ENCODE results near the gene ARHGAP24. TPM values are rescaled to one million over a fixed set of nuclear protein-coding genes. Genes with fewer than 3 reads are reported as not detected.

ARHGAP24 gene
- total and polyA plus RNA-seq, 2 of the 13 experiments (the other 11 are each of a cell fraction or from before 2014, with no cell fraction given), result 0.07 to 0.55 TPM

DNA sequence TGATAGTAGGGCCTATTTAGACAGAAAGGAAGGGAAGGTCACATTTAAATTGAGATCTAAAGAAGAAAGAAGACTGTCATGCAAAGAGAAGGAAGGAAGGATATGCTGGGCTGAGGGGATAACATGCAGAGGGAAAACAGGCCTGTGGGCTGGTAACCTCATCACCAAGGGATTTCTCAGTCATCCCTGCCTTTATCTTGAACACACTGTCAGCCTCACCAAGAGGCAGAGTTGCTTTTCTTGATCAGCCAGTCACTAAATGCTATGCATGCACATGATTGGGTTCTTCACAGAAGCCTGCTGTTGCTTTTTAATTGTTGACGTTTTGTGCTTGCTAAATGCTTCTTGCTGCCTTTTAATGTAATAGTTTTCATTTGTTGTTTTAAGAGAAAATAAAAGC, 113.0 kb downstream of the ARHGAP24 start (continued):
- TF ChIP-seq, protein P1, sequence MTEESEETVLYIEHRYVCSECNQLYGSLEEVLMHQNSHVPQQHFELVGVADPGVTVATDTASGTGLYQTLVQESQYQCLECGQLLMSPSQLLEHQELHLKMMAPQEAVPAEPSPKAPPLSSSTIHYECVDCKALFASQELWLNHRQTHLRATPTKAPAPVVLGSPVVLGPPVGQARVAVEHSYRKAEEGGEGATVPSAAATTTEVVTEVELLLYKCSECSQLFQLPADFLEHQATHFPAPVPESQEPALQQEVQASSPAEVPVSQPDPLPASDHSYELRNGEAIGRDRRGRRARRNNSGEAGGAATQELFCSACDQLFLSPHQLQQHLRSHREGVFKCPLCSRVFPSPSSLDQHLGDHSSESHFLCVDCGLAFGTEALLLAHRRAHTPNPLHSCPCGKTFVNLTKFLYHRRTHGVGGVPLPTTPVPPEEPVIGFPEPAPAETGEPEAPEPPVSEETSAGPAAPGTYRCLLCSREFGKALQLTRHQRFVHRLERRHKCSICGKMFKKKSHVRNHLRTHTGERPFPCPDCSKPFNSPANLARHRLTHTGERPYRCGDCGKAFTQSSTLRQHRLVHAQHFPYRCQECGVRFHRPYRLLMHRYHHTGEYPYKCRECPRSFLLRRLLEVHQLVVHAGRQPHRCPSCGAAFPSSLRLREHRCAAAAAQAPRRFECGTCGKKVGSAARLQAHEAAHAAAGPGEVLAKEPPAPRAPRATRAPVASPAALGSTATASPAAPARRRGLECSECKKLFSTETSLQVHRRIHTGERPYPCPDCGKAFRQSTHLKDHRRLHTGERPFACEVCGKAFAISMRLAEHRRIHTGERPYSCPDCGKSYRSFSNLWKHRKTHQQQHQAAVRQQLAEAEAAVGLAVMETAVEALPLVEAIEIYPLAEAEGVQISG (CRISPR knock-in tag; IDR thresholded peaks at IDR 0.05), result no peak
- TF ChIP-seq IRX3 (CRISPR knock-in tag; IDR thresholded peaks at IDR 0.05; ENCODE audit: borderline replicate concordance, low read depth) (no peak), MEF2D (CRISPR knock-in tag; IDR thresholded peaks at IDR 0.05) (no peak)

- no peak overlapping the region for H3K27ac ChIP-seq (ENCODE audit: extremely low read length, insufficient read depth, low read length)
- no TSS peak for BruUV-seq (replicated peaks)
- intact Hi-C loops (cut with micrococcal nuclease; ENCODE audit: unreplicated experiment), result no loop called here
- TF ChIP-seq HNRNPLL (IDR thresholded peaks at IDR 0.05; ENCODE audit: low read depth, low read length, poor library complexity, severe bottlenecking) (no peak), ZNF124 (CRISPR knock-in tag; IDR thresholded peaks at IDR 0.05) (no peak), HMG20A (CRISPR knock-in tag; IDR thresholded peaks at IDR 0.05; ENCODE audit: borderline replicate concordance) (no peak), SALL1 (CRISPR knock-in tag; IDR thresholded peaks at IDR 0.05) (no peak), GFI1 (CRISPR knock-in tag; IDR thresholded peaks at IDR 0.05; ENCODE audit: borderline replicate concordance) (no peak), NKX3-1 (CRISPR knock-in tag; IDR thresholded peaks at IDR 0.05) (no peak), KAT2B (IDR thresholded peaks at IDR 0.05; ENCODE audit: borderline replicate concordance, low read depth, low read length) (no peak), ZNF576 (CRISPR knock-in tag; IDR thresholded peaks at IDR 0.05) (no peak), HNRNPUL1 (IDR thresholded peaks at IDR 0.05; ENCODE audit: low read depth, low read length) (no peak), GPN1 (CRISPR knock-in tag; IDR thresholded peaks at IDR 0.05; ENCODE audit: borderline replicate concordance) (no peak)
- TF ChIP-seq, protein P2, sequence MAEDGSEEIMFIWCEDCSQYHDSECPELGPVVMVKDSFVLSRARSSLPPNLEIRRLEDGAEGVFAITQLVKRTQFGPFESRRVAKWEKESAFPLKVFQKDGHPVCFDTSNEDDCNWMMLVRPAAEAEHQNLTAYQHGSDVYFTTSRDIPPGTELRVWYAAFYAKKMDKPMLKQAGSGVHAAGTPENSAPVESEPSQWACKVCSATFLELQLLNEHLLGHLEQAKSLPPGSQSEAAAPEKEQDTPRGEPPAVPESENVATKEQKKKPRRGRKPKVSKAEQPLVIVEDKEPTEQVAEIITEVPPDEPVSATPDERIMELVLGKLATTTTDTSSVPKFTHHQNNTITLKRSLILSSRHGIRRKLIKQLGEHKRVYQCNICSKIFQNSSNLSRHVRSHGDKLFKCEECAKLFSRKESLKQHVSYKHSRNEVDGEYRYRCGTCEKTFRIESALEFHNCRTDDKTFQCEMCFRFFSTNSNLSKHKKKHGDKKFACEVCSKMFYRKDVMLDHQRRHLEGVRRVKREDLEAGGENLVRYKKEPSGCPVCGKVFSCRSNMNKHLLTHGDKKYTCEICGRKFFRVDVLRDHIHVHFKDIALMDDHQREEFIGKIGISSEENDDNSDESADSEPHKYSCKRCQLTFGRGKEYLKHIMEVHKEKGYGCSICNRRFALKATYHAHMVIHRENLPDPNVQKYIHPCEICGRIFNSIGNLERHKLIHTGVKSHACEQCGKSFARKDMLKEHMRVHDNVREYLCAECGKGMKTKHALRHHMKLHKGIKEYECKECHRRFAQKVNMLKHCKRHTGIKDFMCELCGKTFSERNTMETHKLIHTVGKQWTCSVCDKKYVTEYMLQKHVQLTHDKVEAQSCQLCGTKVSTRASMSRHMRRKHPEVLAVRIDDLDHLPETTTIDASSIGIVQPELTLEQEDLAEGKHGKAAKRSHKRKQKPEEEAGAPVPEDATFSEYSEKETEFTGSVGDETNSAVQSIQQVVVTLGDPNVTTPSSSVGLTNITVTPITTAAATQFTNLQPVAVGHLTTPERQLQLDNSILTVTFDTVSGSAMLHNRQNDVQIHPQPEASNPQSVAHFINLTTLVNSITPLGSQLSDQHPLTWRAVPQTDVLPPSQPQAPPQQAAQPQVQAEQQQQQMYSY (CRISPR knock-in tag; IDR thresholded peaks at IDR 0.05), result no peak
Measured at GRCh38 chr4:85591406-85592098, 116.6 kb downstream of the ARHGAP24 start.

More at GRCh38 chr4:85591406-85592098, 116.6 kb downstream of the ARHGAP24 start:
- Histone ChIP-seq H3K9ac (ENCODE audit: insufficient read depth, low read depth, low read length) (no peak overlapping the region), H3K9me3 (ENCODE audit: low read length) (no peaks in the 10 kb centered on the region), H3K4me1 (ENCODE audit: insufficient read depth, low read length) (no peaks in the 10 kb centered on the region), H4K20me1 (ENCODE audit: insufficient read depth, low read length) (no peaks in the 10 kb centered on the region), H3K4me3 (replicated peaks in 1 of 3; ENCODE audit: insufficient read depth in 1 of 3, low read depth in 2 of 3, low read length in 3 of 3) (no peak overlapping the region), H3K36me3 (replicated peaks in 1 of 2; ENCODE audit: control insufficient read depth in 1 of 2, insufficient read depth in 2 of 2, low read length in 2 of 2) (no peaks in the 10 kb centered on the region), H3K79me2 (ENCODE audit: insufficient read depth, low read length) (no peaks in the 10 kb centered on the region), H3K27me3 (ENCODE audit: control insufficient read depth in 1 of 2, insufficient read depth in 2 of 2, low read length in 2 of 2) (no peaks in the 10 kb centered on the region), H2AFZ (ENCODE audit: low read length) (no peak overlapping the region), H3K4me2 (ENCODE audit: low read depth, low read length) (no peak overlapping the region)
- DNase-seq (ENCODE audit: low spot score) (no peak), FAIRE-seq (no peak), ATAC-seq (no peak)
- 8% methylated on average over 3 of the region's 3 CpGs for WGBS (ENCODE audit: low lambda C conversion rate)
- in situ Hi-C loops (cut with HindIII; ENCODE audit: extremely low pct_ligation_motif_present, low pct_unique_long_range_greater_than_20kb), result no loop called here
- ChIA-PET CTCF (ENCODE audit: low intra/inter-chr PET ratio, low total read pairs) (no interaction called here), POLR2A (no interaction called here)

All from HepG2 (cell line).